ENCODE results near the gene FAM81B. TPM values are rescaled to one million over a fixed set of nuclear protein-coding genes. Genes with fewer than 3 reads are reported as not detected.
"Not testable (repeated sequence)": the region's sequence is repeated elsewhere in the genome, so short reads cannot be mapped to it uniquely, and the experiment has no call there.

The FAM81B gene
- total and polyA plus RNA-seq, 2 experiments from 2014 or later: 0.80 TPM; not detected in 1

- H2AFZ ChIP-seq: no peak overlapping the region
- no peak overlapping the region for H3K4me3 ChIP-seq
- no peaks in the 10 kb centered on the region for H3K9me3 ChIP-seq (ENCODE audit: low read depth)
- H3K36me3 ChIP-seq (replicated peaks; ENCODE audit: insufficient read depth, low read depth): no peaks in the 10 kb centered on the region
- no peak overlapping the region for H3K4me2 ChIP-seq
- no peak for TF ChIP-seq EZH2 (IDR thresholded peaks at IDR 0.05; ENCODE audit: borderline replicate concordance)
- TF ChIP-seq, protein P1, sequence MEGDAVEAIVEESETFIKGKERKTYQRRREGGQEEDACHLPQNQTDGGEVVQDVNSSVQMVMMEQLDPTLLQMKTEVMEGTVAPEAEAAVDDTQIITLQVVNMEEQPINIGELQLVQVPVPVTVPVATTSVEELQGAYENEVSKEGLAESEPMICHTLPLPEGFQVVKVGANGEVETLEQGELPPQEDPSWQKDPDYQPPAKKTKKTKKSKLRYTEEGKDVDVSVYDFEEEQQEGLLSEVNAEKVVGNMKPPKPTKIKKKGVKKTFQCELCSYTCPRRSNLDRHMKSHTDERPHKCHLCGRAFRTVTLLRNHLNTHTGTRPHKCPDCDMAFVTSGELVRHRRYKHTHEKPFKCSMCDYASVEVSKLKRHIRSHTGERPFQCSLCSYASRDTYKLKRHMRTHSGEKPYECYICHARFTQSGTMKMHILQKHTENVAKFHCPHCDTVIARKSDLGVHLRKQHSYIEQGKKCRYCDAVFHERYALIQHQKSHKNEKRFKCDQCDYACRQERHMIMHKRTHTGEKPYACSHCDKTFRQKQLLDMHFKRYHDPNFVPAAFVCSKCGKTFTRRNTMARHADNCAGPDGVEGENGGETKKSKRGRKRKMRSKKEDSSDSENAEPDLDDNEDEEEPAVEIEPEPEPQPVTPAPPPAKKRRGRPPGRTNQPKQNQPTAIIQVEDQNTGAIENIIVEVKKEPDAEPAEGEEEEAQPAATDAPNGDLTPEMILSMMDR (IDR thresholded peaks at IDR 0.05; ENCODE audit: poor library complexity): no peak
- TF ChIP-seq EZH2phosphoT487 (IDR thresholded peaks at IDR 0.05; ENCODE audit: low read depth, severe bottlenecking, unreplicated experiment): no peak
- WGBS (ENCODE audit: low lambda C conversion rate, missing lambda C conversion rate): 72% methylated on average over 5 of the region's 5 CpGs
- H3K9me2 ChIP-seq (replicated peaks; ENCODE audit: insufficient read depth): no peaks in the 10 kb centered on the region
- no peak for DNase-seq (ENCODE audit: low spot score)
- no peaks in the 10 kb centered on the region for H4K20me1 ChIP-seq (ENCODE audit: insufficient read depth, poor library complexity, severe bottlenecking)
- H3K27me3 ChIP-seq: no peaks in the 10 kb centered on the region
- H3K4me1 ChIP-seq (ENCODE audit: insufficient read depth): no peaks in the 10 kb centered on the region
- H3K79me2 ChIP-seq: no peaks in the 10 kb centered on the region
- no peak overlapping the region for H3K27ac ChIP-seq
Observed at GRCh38 chr5:95384485-95385213, 6.5 kb upstream of the FAM81B start.

GRCh38 chr5:95385334-95385733 lies 5.8 kb upstream of the FAM81B start:
- H3K27me3 ChIP-seq: no peaks in the 10 kb centered on the region
- H4K20me1 ChIP-seq (ENCODE audit: insufficient read depth, poor library complexity, severe bottlenecking): no peaks in the 10 kb centered on the region
- 100% methylated on average over 1 of the region's 1 CpG for WGBS (ENCODE audit: low lambda C conversion rate, missing lambda C conversion rate)
- H3K4me1 ChIP-seq (ENCODE audit: insufficient read depth): no peaks in the 10 kb centered on the region
- H3K4me3 ChIP-seq: no peak overlapping the region
- no peaks in the 10 kb centered on the region for H3K9me2 ChIP-seq (replicated peaks; ENCODE audit: insufficient read depth)
- no peak overlapping the region for H3K4me2 ChIP-seq
- H3K9me3 ChIP-seq (ENCODE audit: low read depth): no peaks in the 10 kb centered on the region
- no peak overlapping the region for H2AFZ ChIP-seq
- no peak overlapping the region for H3K27ac ChIP-seq
- H3K36me3 ChIP-seq (replicated peaks; ENCODE audit: insufficient read depth, low read depth): no peaks in the 10 kb centered on the region
- H3K79me2 ChIP-seq: no peaks in the 10 kb centered on the region
- TF ChIP-seq EZH2 (IDR thresholded peaks at IDR 0.05; ENCODE audit: borderline replicate concordance) (no peak), EZH2phosphoT487 (IDR thresholded peaks at IDR 0.05; ENCODE audit: low read depth, severe bottlenecking, unreplicated experiment) (no peak)
- TF ChIP-seq, protein P1 (IDR thresholded peaks at IDR 0.05; ENCODE audit: poor library complexity): no peak
- DNase-seq (ENCODE audit: low spot score): no peak

GRCh38 chr5:95391965-95392364 lies 799 bp downstream of the FAM81B start:
- not testable (repeated sequence) for DNase-seq (ENCODE audit: low spot score)
- 98% methylated on average over 3 of the region's 3 CpGs for WGBS (ENCODE audit: low lambda C conversion rate, missing lambda C conversion rate)

GRCh38 chr5:95392593-95393182 lies 1.5 kb downstream of the FAM81B start:
- 0% methylated on average over 1 of the region's 1 CpG for WGBS (ENCODE audit: low lambda C conversion rate, missing lambda C conversion rate)
- Histone ChIP-seq H2AFZ (peak overlapping the region; percentile 27), H3K9me3 (ENCODE audit: low read depth) (no peaks in the 10 kb centered on the region), H3K4me1 (ENCODE audit: insufficient read depth) (no peaks in the 10 kb centered on the region), H3K27me3 (peaks cover 4% of the 10 kb centered on the region), H3K4me3 (no peak overlapping the region), H3K36me3 (replicated peaks; ENCODE audit: insufficient read depth, low read depth) (no peaks in the 10 kb centered on the region), H3K27ac (no peak overlapping the region), H4K20me1 (ENCODE audit: insufficient read depth, poor library complexity, severe bottlenecking) (no peaks in the 10 kb centered on the region), H3K4me2 (no peak overlapping the region), H3K79me2 (no peaks in the 10 kb centered on the region), H3K9me2 (replicated peaks; ENCODE audit: insufficient read depth) (no peaks in the 10 kb centered on the region)
- DNase-seq (ENCODE audit: low spot score): peak; percentile 54
- TF ChIP-seq, protein P1 (IDR thresholded peaks at IDR 0.05; ENCODE audit: poor library complexity): no peak
- TF ChIP-seq EZH2 (IDR thresholded peaks at IDR 0.05; ENCODE audit: borderline replicate concordance) (no peak), EZH2phosphoT487 (IDR thresholded peaks at IDR 0.05; ENCODE audit: low read depth, severe bottlenecking, unreplicated experiment) (no peak)

More at GRCh38 chr5:95391965-95392364, 799 bp downstream of the FAM81B start:
- H4K20me1 ChIP-seq (ENCODE audit: insufficient read depth, poor library complexity, severe bottlenecking); H3K4me3 ChIP-seq; H3K4me2 ChIP-seq; H3K36me3 ChIP-seq (replicated peaks; ENCODE audit: insufficient read depth, low read depth); H3K79me2 ChIP-seq; H2AFZ ChIP-seq; H3K27ac ChIP-seq; H3K27me3 ChIP-seq; H3K4me1 ChIP-seq (ENCODE audit: insufficient read depth); H3K9me3 ChIP-seq (ENCODE audit: low read depth); H3K9me2 ChIP-seq (replicated peaks; ENCODE audit: insufficient read depth): not testable (repeated sequence)
